AG08396 (cell line): ENCODE results near the gene BOC.

Source experiments
- DNase-seq: peaks from one replicate; pipeline ENCODE4 v3.0.0; 2012; ENCODE audit warnings: low spot score, mixed read lengths

Gene BOC

DNA sequence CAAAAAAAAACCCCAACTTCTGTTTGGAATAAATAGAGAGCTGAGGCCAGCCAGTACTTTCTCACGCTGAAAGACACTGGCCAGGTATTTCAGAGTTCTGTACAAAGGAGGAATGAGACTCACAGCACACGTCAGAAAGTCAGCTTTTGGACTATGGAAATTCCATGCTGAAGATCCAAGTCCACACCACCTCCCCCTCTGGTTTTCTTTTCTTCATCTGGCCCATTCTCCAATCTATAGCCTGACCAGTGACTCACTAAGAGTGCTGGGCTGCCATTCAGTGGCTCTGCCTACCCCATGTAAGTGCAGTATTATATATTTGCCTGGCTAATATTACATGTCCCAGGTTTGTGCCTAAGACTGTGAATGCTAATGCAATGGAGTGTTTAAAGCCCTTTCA lies 13.9 kb downstream of the BOC start:
- no peak for DNase-seq

DNA sequence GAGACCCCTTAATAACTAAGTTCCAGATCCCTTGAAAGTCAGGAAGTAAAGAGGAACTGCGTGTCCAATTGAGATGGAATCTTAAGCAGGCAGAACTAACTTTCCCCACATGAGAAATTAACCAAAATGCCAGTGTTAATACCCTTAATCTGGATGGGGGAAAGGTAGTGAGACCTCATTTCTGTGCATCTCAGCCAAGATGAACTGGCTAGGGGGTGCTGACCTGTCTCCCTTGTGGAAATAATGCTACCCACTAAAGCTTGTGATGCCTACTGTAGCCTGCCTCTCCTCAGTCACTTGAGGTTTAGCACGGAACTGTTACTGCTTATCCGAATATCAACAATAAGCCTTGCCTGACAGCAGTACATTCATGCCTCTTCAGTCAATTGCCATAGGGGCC lies 15.1 kb downstream of the BOC start:
- DNase-seq = no peak

DNA sequence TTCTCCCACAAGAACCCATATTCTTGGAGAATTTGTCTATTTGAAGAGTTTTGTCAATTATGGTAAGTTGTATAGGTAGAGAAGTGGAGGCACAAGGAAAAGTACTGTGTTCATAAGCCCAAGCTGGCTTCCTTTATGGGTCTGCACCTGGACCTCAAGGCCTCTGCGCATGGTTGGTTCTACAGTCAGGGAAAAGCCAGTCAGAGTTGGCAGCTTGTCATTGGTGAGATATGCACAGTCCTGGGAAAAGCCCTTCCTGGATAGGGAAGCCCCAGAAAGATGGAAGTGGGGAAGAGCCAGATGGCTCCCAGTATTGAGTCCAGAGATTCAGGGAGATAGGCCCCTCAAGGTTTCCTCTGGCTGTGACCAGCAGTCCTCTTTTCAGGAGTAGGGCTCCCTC lies 15.8 kb downstream of the BOC start:
- no peak for DNase-seq

DNA sequence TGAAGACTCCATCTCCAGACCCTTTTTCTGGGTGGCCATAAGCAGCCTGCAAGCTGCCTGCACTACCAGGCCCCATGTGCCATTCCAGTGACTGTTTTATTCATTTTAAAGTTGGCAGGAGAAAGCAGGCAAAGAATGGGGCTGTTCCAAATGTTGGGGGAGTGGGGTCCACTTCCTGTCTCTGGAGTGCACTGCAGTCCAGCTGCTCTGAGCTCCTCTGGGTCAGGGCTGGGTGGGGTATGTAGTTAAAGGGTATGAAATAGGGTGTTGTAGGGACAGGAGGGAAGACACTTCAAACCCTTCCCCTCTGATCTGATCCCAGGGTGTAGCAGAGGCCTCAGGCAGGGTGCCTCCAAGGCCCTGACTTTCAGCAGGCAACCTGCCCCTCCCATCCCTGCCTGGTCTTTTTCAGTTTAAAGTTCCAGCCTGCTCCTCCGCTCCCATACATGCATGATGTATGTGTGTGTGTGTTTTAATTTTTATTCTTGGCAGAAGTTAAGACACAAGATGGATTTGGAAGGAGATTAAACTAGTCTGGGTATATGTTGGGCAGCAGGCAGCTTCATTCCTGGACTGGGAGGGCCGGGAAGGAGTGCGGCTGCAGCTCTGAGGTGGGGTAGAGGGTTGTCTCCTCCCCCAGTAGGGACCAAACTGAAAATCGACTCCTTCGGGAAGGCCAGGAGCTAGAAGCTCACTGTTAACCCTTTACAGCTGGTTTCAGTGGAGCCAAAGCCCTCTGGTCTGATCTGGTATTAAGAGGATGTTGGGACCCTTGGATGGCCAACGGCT lies 17.3 kb downstream of the BOC start:
- DNase-seq = no peak

DNA sequence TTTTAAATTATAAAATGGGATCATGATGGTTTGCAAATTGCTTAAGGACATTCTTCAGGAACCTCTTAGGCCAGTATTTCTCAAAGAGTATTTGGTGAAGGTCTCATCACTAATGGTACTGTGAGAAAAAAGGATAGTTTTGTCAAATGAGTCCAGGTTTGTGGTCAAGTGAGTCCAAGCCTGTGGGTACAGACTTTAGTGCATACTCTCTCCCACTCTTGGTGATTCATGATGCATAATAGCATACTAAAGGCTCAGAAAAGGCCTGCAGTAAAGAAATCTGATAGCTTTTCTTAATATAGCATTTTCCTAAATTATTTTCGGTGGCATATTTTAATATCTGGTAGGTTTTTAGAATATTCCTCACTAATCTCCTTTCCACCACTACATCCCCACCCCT lies 20.0 kb downstream of the BOC start:
- no peak for DNase-seq

DNA sequence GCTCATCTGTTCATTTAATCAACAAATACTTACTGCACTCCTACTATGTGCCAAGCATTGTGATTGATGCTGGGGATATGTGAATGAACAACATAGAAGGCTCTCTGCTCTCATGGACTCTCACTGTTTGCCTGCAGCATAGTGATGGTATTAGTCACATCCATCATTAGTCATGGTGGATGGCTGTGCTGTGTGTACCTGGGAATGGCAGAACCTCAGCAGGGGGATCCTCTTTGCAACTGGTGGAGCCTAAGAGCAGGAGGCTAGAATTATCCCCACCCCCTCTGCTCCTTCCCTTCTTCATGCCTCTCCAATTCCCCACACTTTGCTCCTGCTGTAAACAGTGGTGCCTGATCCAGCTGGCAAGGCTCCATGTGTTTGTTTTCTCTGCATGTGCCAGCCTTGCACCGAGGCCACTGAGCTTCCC lies 20.5 kb downstream of the BOC start:
- DNase-seq = peak; percentile 74

DNA sequence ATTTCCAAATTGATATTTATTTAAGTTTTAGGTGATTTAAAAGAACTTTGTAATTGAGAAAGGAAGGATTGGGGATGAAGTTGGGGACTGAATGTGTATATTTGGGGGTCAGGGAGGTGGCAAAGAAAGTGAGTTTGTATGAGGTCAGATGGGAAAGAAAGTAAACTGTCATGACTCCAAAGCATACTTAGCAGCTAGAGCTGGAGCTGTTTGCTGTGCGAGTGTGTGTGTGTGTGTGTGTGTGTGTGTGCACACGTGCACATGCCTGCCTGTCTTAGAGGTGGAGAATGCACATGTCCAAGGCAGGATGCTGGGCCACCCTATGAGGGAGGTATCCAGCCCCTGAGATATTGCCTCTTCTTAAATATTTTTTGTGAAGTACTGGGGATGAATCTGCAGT lies 21.0 kb downstream of the BOC start:
- DNase-seq = no peak

DNA sequence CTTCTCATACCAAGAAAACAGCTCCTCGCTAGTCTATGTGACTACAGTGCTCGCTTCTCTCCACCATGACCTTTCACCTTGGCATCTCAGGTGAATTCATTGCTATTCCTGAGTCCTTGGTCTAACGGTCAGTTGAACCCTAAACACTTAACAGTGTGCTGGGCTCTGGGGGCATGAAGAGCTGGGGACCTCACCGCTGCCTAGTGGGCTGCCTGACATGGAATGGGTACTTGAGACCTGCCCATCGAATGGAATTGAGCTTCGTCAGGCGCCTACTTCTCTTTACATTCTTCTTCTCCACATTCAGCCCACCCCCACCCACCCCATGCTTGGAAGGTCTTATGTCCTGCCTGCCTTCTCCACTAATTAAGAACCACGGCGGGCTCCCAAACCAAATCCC lies 22.1 kb downstream of the BOC start:
- no peak for DNase-seq

DNA sequence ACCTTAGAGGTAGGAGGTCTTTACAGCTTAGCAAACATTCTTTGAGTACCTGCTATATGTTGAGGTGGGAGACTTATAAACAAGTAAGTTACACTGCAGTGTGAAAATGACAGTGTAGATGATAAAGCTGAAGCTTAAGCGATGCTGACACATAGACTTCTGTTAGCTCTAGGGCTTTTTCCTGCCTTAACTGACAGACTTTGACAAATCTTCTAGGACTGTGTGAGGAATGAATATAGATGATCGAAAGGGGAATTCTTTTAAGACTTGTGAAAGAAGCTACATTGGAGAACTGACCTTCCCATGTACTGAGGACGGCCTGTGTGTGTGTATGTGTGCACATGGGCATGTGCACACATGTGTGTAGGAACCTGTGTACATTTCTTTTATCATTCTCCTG lies 22.7 kb downstream of the BOC start:
- DNase-seq = no peak

DNA sequence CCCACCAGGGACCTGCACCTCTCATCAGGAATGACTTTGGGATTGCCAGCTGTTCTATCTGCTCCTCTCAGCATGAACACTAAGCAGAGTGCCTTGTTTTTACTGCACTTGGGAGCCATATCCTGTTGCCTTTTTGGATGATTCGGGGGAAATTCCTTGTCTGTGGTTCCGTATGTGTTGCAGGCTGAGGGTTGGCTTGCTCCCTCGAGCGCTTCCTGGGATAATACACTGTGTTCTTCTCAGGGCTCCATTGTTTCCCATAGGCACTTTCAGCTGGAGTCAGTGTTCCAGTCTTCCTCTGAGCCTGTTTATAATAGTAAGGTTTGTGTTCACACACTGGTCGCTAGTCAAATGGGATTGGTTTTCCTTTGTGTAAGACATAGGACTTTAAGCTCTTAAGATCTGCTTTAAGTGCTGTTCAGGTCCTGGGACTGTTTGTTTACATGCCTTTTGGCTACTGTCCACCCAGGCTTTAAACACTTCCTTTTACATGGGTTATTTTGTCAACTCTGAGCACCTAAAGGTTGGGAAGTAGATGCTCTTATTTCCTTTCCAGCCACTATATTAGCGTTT lies 23.4 kb downstream of the BOC start:
- no peak for DNase-seq

DNA sequence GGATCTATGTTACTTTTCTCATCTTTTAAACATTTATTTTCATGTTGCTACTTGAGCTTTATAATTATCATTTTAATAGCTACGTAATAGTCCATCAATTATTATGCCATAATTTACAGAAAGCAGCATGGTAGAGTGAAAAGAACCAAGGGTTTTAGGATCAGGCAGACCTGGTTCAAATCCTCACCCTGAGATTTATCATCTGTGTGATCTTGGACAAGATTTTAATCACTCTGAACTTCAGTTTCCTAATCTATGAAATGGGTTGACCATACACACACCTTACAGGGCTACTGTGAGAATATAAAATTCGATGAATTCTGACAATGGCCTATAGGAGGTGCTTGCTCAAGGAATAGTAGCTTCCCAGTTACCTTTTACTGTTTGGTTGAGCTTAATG lies 27.1 kb downstream of the BOC start:
- no peak for DNase-seq

DNA sequence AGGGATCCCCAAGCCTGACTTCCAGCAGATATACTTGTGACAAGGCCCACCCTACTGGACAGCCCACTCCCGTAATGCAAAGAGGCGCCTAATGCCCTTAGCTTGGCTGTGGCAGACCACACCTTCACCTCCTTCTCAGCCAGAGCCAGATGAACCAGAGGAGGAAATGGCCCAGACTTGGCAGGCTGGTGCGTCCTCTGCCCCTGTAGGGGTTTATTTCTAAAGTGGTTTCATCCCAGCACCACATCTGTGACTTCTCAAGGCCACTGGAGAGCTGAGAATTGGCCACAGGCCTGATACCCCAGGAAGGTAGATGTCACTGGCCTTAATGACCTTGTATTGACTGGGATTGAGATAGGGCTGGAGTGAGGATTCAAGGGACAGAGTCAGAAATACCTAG lies 29.5 kb downstream of the BOC start:
- no peak for DNase-seq

DNA sequence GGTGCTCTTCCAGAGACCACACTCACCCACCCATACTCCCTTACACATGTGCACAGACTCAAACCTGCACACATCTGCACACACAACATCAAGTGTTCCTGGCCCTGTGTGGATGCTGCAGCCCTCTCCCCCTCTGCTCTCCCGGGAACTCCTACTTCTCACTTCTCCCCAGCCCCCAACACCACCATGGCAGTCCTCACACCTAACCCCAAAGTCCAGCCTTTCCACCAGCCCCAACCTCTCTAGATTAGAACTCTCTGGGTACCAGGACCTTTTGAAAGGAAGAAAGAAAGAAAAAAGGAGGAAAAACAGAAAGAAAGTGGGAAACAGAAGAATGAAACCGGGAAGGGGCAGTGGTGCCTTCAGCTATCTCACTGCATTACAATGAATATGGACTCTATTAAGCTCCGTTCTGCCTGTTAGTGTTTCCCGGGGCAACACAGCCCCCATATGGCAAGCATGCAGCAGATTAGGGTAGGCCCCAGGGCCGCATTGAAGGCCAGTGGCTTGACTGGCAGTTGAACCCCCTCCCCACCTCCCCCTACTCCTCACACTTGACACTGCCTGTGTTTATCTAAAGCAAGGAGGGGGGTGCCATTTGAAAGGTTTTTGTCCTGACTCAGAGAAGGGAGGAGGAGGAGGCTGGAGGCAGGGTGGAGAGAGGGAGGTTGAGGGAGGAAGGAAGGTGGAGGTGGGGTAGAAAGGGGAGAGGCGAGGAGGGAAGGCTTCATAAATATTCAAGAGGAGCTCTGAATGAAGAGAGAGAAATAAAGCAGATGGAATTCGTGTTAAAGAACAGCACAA lies 30.1 kb downstream of the BOC start:
- DNase-seq = no peak

DNA sequence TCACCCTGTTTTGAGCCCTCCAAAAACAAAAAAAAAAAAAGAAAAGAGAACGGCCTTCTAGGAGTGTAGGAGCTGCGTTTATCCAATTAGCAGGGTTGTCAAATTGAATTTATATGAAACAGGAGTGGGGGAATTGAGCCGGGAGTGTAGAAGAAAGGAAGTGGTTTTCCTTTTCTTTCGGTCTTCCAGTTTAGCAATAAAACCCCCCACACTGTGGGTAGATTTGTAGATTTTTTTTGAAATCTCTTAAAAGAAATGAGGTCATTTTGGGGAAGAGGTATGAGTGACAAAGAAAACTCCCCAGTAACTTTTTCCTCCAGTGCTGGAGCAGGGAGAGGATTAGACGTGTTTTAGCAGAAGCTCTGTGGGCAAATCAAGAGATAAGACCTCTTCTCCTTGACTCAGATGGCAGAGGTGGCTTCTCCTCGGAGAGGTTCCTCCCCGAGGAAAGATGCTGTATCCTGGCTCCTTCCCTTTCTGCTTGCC lies 30.8 kb downstream of the BOC start:
- no peak for DNase-seq

DNA sequence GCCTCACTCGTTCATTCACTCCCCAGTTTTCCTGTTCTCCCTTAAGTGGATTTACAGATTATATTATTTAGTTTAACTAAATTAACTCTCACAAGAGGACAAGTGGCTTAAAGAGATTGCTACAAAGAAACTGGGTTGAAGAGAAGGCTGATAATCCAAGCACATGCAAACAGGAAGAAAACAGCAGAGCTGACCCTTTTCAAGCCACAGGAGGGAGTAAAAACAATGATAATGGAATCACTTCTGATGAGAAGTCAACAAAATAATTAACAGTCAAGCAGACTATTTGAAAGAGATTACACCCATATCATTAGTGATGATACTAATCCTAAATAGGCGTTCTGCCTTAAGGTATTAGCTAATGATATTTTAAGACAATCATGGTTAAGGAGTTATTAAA lies 31.7 kb downstream of the BOC start:
- no peak for DNase-seq

DNA sequence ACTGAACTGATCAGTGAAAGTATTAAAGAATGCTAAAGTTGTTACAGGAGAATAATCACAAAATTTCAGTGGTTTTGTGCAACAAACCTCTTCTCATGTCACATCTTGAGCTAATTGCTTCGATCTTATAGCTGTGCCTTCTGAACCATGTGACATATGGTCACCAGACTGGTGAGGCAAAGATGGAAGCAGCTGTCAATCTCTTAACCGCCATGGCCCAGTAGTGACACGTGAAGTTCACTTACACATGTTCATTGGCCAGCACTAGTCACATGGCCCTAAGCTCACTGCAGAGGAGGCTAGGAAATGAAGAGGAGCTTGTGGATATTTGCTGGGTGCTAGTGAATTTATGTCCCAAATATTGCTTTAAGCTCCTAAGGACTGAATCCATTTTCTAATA lies 32.5 kb downstream of the BOC start:
- DNase-seq = no peak

DNA sequence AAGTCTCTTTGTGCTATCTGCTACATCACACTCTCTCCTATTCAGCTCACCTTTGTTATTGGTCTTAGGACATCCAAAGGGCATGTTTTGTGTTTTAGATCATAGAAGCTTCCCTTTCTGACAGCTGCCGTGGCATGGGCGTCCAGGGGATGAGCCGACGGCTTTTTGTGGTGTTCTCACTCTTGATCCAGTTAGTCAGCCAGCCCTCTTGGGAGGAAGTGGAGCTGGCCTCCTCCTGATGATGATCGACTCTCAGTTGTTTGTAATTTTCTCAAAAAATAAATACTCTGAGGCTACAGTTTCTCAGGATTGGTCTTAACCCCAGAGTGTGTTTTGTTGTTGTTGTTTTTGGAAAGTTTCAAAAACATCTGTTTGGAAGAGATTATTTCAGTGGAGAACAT lies 34.4 kb downstream of the BOC start:
- no peak for DNase-seq

DNA sequence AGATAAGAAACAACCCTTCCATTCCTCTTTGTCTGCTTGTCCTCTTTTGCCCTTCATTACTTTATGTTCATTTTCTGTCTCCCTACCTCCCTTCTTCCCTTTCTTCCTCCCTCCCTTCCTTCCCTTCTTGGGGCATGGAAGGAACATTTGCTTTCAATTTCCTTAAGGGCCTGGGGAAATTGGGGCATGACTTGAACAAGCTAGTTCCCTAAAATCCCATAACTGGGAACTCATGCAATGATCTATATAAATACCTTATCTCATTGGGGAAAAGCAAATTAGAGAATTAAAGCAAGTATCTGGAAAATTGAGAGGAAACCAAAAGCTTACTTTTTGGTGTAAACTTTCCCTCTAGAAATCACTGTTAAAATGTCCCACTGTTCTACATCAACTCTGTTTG lies 35.7 kb downstream of the BOC start:
- DNase-seq = no peak

DNA sequence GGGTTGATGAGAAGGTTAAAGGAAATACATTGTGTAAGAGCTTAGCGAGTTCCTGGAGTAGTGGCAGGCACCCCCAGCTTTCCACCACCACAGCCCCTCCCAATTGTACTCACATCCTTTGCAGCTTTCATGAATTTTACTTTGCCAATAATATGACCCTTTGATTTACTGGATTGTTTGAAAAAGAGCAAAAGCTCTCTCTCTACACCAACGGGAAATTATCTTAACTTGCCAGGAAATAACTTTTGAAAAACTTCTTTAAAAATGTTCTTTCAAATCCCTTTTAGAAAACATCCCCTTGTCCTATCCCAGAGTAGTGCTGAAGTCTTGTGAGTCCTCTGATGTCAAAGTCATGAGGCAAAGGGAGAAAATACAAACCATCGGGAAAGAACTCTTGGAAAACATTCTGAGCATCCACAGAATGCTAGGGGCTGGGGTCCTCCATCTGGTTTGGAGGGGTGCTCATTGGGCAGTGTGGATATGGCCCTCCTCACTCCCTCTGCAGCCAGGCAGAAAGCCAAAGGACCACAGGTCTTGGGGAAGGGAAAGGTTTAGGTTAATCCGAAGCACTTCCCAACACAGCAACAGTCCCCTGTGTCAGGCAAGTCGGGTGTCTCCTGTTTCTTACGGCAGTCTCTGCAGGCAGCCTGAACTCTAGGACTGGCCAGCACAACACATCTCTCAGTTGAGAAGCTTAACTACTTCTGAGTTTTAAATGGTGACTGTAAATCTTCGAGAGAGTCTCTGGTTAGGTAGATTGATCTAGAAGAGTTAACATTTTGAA lies 36.5 kb downstream of the BOC start:
- no peak for DNase-seq

DNA sequence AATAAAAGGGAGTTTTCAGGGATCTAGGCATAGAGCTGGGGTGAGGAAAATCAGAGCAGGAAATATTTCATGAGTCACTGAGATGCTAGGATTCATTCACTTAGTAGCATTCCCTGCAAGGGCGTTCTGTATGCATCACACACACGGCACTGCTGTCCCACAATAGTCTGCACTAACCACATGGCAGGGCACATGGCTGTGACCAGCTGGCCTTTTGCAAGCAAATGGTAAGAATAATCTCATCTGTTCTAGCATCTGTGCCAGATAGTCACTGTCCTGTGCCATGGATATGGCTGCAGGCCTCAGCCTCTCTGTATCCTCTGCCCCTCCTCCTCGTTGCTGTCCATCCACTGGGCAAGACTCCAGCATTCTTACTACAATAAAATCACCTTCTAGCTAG lies 37.8 kb downstream of the BOC start:
- DNase-seq = peak; percentile 73

DNA sequence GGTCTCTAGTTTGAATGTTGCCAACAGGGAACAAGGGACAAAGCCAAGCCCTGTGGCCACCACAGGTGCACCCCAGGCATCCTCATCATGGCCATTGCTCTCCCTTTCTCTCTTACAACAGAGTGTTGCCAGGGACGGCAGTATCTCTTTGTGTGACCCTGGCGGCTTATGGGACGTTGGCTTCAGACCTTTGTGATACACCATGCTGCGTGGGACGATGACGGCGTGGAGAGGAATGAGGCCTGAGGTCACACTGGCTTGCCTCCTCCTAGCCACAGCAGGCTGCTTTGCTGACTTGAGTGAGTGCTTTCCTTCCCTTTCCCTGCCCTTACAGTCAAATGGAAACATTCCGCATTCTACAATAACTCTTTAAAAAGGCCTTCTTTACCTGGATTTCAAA lies 38.2 kb downstream of the BOC start:
- DNase-seq = no peak

DNA sequence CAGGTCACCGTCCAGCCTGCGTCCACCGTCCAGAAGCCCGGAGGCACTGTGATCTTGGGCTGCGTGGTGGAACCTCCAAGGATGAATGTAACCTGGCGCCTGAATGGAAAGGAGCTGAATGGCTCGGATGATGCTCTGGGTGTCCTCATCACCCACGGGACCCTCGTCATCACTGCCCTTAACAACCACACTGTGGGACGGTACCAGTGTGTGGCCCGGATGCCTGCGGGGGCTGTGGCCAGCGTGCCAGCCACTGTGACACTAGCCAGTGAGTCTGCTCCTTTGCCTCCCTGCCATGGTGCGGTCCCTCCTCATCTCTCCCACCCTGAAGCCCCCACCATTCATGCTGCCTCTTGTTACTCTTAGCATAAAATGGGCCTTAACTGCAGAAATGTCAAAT lies 39.2 kb downstream of the BOC start:
- DNase-seq = no peak
